Kidney epithelial cell (primary cell): Measurements from ENCODE around the gene SLC6A15. TPM values are rescaled to one million over a fixed set of nuclear protein-coding genes. Genes with fewer than 3 reads are reported as not detected.

ENCODE experiments used
- DNase-seq: peaks from one replicate; pipeline ENCODE4 v3.0.0-alpha.2; 2010; ENCODE audit warnings: low read depth
- H3K27me3 ChIP-seq: 2 replicates; pipeline ENCODE4 v1.6.0; 2011; ENCODE audit warnings: low read length; ENCODE audit not compliant: control insufficient read depth, insufficient read depth
- H3K36me3 ChIP-seq: 2 replicates; pipeline ENCODE4 v1.5.1; 2011; ENCODE audit warnings: low read length; ENCODE audit not compliant: control insufficient read depth, insufficient read depth
- H3K4me3 ChIP-seq: 2 replicates; pipeline ENCODE4 v1.5.1; 2011; ENCODE audit warnings: low read depth, mild to moderate bottlenecking, control low read depth, low read length
- total RNA-seq: library from RNA; depleted of rRNA; stranded (reverse); fragments of >200 nt; gene quantifications from 2 replicates; pipeline ENCODE4 v1.2.3, GENCODE V29; 2015
- TF ChIP-seq, protein P1 (sequence below): IDR thresholded peaks from 2 replicates; pipeline ENCODE4 v1.5.1; 2011; ENCODE audit warnings: mild to moderate bottlenecking, moderate library complexity, low read length, control low read depth, inconsistent platforms; ENCODE audit not compliant: insufficient read depth, poor library complexity, severe bottlenecking

SLC6A15 gene
- total RNA-seq, 1 donor from 2014 or later = 15.9 TPM

DNA sequence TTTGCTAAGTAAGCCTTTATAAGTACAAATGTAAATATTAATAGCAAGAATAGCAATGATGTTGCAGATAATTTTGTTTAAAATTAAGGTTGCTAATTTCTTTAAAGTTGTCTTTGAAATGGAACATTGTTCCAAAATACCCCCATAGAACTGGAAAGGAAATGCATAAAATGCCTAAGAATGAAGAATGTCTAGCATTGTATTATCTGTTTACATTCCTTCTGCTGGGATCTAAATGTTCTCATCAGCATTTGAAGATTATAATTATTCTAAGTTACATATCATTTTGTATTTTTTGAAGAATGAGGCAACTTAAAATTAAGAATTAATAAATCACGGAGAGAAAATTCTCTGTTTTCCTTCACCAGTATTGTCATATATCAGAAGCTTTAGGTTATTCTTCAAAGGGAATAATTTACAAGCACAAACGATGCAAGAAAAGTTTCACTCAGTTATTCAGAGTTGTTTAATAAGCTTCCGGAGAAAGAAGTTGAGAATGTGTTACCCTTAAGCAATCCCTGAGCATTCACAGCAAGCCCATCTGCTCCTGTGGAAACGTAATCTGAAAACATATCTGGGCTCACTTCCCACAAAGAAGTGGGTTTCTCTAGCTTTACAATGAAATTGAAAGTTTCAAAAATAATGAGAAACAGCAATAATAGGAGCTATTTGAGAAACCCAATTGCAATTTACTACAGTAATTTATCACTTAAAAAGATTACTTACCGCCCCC, 21.3 kb downstream of the SLC6A15 start:
- no peak for DNase-seq
- TF ChIP-seq, protein P1, sequence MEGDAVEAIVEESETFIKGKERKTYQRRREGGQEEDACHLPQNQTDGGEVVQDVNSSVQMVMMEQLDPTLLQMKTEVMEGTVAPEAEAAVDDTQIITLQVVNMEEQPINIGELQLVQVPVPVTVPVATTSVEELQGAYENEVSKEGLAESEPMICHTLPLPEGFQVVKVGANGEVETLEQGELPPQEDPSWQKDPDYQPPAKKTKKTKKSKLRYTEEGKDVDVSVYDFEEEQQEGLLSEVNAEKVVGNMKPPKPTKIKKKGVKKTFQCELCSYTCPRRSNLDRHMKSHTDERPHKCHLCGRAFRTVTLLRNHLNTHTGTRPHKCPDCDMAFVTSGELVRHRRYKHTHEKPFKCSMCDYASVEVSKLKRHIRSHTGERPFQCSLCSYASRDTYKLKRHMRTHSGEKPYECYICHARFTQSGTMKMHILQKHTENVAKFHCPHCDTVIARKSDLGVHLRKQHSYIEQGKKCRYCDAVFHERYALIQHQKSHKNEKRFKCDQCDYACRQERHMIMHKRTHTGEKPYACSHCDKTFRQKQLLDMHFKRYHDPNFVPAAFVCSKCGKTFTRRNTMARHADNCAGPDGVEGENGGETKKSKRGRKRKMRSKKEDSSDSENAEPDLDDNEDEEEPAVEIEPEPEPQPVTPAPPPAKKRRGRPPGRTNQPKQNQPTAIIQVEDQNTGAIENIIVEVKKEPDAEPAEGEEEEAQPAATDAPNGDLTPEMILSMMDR = no peak
- no peaks in the 10 kb centered on the region for H3K27me3 ChIP-seq
- no peaks in the 10 kb centered on the region for H3K36me3 ChIP-seq
- no peak overlapping the region for H3K4me3 ChIP-seq

DNA sequence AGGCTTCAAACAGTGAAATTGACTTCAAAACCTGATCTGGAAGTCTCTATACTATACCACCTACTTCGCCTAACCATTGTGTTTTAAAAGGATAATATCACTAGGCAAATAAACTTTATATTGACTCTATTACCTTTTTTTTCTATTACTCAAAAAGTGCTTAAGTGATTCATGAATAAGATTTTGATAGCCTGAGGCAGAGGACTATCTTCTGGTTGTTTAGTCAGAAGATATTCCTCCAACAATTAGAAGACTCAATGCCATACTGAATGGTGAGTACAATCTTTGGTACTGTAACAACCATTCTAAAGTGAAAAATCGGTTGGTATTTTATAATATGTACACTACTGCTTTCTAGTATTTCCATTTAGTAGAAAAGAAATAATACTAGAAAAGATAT, 22.8 kb downstream of the SLC6A15 start:
- TF ChIP-seq, protein P1 = no peak
- DNase-seq = no peak
- no peaks in the 10 kb centered on the region for H3K36me3 ChIP-seq

DNA sequence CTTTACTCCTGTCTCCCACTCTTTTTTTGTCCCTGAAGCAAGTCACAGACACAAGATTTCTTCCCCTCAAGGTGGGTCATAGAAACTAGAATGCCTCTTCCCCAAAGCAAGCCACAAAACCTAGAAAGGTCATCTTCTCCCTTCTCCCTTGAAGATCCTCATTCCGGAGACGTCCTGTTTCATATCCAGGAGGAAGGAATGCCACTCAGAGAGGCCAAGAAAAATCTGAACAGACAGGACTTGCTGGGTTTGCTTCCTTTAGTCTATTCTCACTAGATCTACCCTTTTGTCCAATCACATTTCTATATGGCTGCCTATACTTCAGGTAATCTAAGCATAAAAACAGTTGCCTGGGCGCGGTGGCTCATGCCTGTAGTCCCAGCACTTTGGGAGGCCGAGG, 23.7 kb downstream of the SLC6A15 start:
- H3K4me3 ChIP-seq = no peak overlapping the region
- no peaks in the 10 kb centered on the region for H3K27me3 ChIP-seq
- DNase-seq = no peak
- TF ChIP-seq, protein P1 = no peak
- no peaks in the 10 kb centered on the region for H3K36me3 ChIP-seq

More for the DNA sequence above, 22.8 kb downstream of the SLC6A15 start:
- Histone ChIP-seq H3K27me3 (no peaks in the 10 kb centered on the region), H3K4me3 (no peak overlapping the region)

DNA sequence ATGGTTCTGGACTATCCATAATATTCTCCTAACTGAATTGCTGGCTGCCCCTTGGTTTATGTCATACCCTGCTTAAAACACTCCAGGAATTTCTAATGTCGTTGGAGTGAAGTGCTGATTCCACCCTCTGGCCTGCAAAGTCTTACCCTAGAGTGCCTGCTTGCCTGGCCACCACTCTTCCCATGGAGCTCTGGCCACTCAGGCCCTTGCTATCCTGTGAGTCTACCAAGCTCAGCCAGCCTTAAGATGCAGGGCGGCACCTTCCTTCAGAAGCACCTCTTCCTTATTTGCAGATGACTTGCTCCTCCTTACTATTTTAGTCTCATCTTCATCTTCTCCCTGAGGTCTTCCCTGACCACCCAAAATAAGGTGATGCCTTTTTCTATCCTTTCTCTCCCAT, 35.3 kb downstream of the SLC6A15 start:
- TF ChIP-seq, protein P1 = no peak
- H3K27me3 ChIP-seq = no peaks in the 10 kb centered on the region
- no peak for DNase-seq
- H3K4me3 ChIP-seq = no peak overlapping the region
- H3K36me3 ChIP-seq = no peaks in the 10 kb centered on the region

DNA sequence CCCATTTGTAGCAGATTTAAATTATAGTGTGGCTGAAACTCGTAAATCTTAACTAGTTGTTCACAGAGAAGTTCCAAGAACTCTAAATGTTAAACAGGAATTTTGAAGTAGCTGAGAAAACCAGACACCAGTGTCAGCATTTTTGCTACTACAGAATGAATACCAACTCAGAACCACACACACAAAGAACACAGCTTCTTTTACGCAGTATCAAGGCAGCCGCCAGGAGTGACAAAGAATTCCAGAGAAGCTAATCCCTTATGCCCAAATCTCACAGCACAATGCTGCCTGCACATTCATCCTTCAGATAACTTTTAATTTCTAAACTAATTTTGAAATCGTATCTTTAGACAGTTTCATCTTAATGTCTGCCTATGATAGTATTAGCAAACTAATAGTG, 37.4 kb downstream of the SLC6A15 start:
- H3K27me3 ChIP-seq = no peaks in the 10 kb centered on the region
- TF ChIP-seq, protein P1 = no peak
- DNase-seq = no peak
- H3K36me3 ChIP-seq = no peaks in the 10 kb centered on the region
- no peak overlapping the region for H3K4me3 ChIP-seq

DNA sequence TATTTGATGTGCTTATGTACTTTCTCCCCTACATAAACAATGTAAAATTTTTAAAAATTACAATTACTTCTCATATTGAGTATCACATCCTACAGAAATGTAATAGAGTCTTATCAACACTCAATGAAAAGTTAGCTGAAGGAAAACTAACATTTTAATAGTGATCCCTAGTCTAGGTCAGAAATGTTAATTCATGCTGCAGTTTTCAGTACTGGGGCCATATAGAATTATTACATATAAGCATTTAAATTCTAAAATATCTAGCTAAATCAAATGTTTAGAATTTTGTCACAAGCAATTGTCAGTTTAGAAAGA, 37.8 kb downstream of the SLC6A15 start:
- Histone ChIP-seq H3K27me3 (no peaks in the 10 kb centered on the region), H3K36me3 (no peaks in the 10 kb centered on the region), H3K4me3 (no peak overlapping the region)
- no peak for DNase-seq
- TF ChIP-seq, protein P1 = no peak
